RWPE1 (cell line): ENCODE results near the gene LSM2.
"Not testable (repeated sequence)": the region's sequence is repeated elsewhere in the genome, so short reads cannot be mapped to it uniquely, and the experiment has no call there.

Experiments
- CTCF ChIA-PET: fragments of 350-600 bp; sonication (Branson Sonifier 250); formaldehyde crosslinking; extraction: SDS; loops from one replicate; lab custom pipeline; 2021; lab: Yijun Ruan, JAX
- POLR2A ChIA-PET: fragments of 400-600 bp; formaldehyde crosslinking; extraction: SDS; loops from one replicate; lab custom pipeline; 2020; ENCODE audit warnings: antibody characterized with exemption; ENCODE audit not compliant: low non-redundant PET; lab: Yijun Ruan, JAX
- DNase-seq: peaks from one replicate; pipeline ENCODE4 v3.0.0; 2012; ENCODE audit warnings: low spot score
- H3K27ac ChIP-seq: fragments of 450-650 bp; 2 replicates; pipeline ENCODE4 v1.5.1; 2017
- CTCF ChIP-seq: fragments of 450-650 bp; conservative IDR thresholded peaks from 2 replicates; pipeline ENCODE4 v1.5.1; 2017; ENCODE audit warnings: low read depth, mild to moderate bottlenecking

Gene LSM2

DNA sequence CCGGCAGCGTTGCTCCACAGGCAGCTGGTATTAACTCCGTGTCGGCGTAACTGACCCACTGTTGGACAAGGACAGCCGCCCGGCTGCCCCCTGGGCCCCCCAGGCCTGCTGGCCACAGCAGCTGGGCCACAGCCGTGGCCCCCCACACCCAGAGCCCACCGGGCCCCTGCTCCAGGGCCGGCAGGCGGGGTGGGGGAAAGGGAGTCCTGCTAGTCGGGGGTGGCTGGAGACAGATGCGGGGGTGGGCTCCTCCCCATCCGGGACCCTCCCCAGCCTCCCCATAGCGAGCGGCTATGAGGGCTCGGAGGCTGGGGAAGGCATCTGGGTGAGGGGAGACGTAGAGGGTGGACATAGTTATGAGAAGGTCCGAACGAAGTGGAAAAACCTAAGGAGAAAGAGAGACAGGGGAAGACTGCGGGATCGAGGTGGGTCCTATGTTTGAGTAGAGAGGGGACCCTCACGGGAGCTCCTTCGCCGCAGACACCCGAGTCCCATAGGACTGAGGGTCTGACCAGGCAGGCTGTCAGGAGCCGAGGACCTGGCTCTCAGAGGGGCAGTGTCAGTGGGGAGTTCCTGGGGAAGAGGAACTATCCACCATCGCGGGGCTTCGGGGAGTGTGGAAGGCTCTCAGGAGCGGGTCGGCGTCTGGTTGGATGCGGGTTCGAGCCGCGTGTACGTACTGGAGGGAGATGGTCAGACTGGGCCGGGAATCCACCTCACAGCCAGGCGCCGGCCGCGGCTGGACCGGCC, 11.7 kb downstream of the LSM2 start:
- peak overlapping the region; percentile 92 for H3K27ac ChIP-seq
- ChIA-PET CTCF (interaction anchor here (0.6 to 1.1 kb wide), 5 partner anchors 11 to 66 kb away, joined by 3 to 5 read pairs (median 4); partner anchors contain the start of gene DDAH2), POLR2A (interaction anchor here (1.0 kb wide), 1 partner anchor 11 kb away, joined by 3 read pairs; no protein-coding TSS in a partner anchor)
- DNase-seq = no peak
- TF ChIP-seq CTCF = no peak

GRCh38 chr6:31794294-31794865, 12.4 kb downstream of the LSM2 start:
- TF ChIP-seq CTCF = no peak
- POLR2A ChIA-PET = no interaction called here
- H3K27ac ChIP-seq = peak overlapping the region; percentile 92
- DNase-seq = no peak
- CTCF ChIA-PET = interaction anchor here (0.7 to 1.1 kb wide), 2 partner anchors 21 to 65 kb away, joined by 3 to 5 read pairs; partner anchors contain the start of gene DDAH2

DNA sequence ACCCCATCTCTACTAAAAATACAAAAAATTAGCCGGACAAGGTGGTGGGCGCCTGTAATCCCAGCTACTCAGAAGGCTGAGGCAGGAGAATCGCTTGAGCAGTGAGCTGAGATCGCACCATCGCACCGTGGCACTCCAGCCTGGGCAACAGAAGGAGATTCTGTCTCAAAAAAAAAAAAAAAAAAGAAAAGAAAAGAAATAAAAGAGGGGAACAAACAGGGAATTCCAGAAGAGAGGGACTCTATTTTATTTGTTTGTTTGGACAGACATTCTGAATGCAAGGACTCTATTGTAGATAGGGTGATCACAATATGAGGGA, 12.9 kb downstream of the LSM2 start:
- CTCF ChIA-PET, DNase-seq, POLR2A ChIA-PET: not testable (repeated sequence)
- H3K27ac ChIP-seq = peak overlapping the region; percentile 89

GRCh38 chr6:31792761-31793171, 14.0 kb downstream of the LSM2 start:
- no peak for TF ChIP-seq CTCF
- peak; percentile 84 for DNase-seq
- ChIA-PET POLR2A (no interaction called here), CTCF (no interaction called here)
- peak overlapping the region; percentile 89 for H3K27ac ChIP-seq

GRCh38 chr6:31792090-31792374, 14.7 kb downstream of the LSM2 start:
- H3K27ac ChIP-seq = peak overlapping the region; percentile 89
- DNase-seq = no peak
- TF ChIP-seq CTCF = no peak
- CTCF ChIA-PET = interaction anchor here (1.2 kb wide), 1 partner anchor 76 kb away, joined by 3 read pairs; no protein-coding TSS in a partner anchor
- POLR2A ChIA-PET = no interaction called here

- no peak for DNase-seq
- CTCF ChIA-PET = interaction anchor here (0.5 to 1.2 kb wide), 9 partner anchors 9 to 76 kb away, joined by 3 to 8 read pairs (median 3); partner anchors contain the start of gene LSM2
- POLR2A ChIA-PET = no interaction called here
- peak; percentile 61 for TF ChIP-seq CTCF
- peak overlapping the region; percentile 89 for H3K27ac ChIP-seq
These were observed 15.3 kb downstream of the LSM2 start for GRCh38 chr6:31791324-31792089.
